Kidney glomerular epithelial cell (primary cell): ENCODE measurements around the gene GPC5.
"Not testable (repeated sequence)": the region's sequence is repeated elsewhere in the genome, so short reads cannot be mapped to it uniquely, and the experiment has no call there.

Experiments used
- DNase-seq: peaks from one replicate; lab custom pipeline; 2025; lab: John Stamatoyannopoulos, UW

Gene GPC5

DNA sequence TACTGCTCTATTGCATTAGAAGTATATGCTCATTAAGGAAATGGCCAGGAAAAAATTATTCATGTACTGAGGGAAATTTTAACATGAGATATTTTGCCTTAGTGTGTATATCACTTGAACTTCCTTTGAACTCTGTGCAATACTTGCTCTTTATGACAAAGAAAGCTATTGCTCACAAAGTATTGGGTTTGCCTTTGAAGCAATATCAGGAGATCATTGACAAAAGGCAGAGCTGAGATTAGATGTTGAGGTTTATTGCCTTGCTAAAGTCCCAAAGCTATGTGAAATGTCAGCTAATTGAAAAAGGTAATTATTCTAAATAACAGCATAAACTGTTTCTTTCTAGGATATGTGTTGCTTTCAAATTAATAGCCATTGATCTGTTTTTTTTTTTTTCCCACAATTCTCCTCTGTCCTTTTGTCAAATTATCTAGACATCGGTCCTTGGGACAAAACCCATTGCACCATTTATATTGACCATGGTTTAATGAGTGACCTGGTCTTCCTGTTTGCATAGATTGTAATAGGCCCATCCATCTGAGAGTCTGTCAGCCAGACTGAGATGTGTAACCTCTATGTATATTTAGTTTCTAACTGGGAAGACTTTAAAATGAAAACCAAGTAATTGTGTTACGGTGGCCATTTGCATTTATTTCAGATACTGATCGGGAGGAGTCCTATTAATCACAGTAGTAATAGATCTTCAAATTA is 1075.5 kb downstream of the GPC5 start:
- DNase-seq, result no peak

GRCh38 chr13:92480387-92480786 is 1082.0 kb downstream of the GPC5 start:
- DNase-seq, result no peak

DNA sequence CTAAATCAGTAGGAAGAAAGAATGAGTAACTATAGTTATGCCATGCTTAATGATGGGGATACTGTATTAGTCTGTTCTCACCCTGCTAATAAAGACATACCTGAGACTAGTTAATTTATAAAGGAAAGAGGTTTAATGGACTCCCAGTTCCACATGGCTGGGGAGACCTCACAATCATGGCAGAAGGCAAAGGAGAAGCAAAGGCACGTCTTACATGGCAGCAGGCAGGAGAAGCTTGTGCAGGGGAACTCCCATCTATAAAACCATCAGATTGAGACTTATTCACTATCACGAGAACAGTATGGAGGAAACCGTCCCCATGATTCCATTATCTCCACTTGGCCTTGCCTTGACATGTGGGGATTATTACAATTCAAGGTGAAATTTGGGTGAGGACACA is 1084.4 kb downstream of the GPC5 start:
- DNase-seq, result not testable (repeated sequence)

- DNase-seq, result no peak
These were observed 1085.5 kb downstream of the GPC5 start for GRCh38 chr13:92483894-92484293.

DNA sequence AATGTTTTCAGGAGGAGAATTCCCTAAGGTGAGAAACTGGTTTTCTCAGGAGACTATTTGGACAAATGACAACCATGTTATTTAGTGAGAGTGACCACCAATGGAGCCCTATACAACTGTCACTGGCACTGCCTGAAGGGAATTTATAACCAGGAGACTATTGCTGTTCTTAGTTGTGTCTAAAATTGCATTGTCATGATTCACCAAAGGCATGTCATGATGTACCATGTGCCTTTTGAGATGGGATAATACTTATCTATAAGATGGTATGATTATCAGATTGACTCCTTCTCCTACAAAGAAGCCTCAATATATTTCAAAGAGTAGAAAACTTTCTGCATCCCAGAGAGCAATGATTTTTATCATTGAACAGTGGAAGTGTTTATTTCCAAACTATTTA is 1088.8 kb downstream of the GPC5 start:
- no peak for DNase-seq

GRCh38 chr13:92488249-92488852 is 1089.9 kb downstream of the GPC5 start:
- no peak for DNase-seq

- no peak for DNase-seq
These were observed 1093.4 kb downstream of the GPC5 start for GRCh38 chr13:92491839-92492238.

- no peak for DNase-seq
These were observed 1096.5 kb downstream of the GPC5 start for GRCh38 chr13:92494915-92495314.

- DNase-seq, result no peak
These were observed 1101.8 kb downstream of the GPC5 start for GRCh38 chr13:92500192-92500591.

DNA sequence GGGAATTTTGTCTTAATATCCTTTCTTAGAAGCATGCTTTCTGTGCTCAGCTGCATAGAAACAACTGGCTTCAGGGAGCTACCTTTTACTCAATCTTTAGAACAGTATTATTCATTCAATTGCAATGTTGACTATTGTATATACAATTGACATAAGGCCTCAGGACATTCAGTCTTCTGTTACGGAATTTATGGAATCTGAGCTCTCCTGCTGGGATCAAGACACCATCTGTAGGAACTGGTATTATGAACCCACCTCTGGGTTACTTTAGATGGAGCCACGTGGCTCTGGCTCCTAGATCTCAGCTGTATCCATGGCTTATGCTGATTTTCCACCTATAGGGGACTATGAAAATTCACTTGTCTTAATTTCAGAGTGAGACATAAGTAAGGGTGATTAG is 1112.0 kb downstream of the GPC5 start:
- peak; percentile 17 for DNase-seq

- DNase-seq, result no peak
These were observed 1114.4 kb downstream of the GPC5 start for GRCh38 chr13:92512852-92513251.

- DNase-seq, result no peak
These were observed 1115.3 kb downstream of the GPC5 start for GRCh38 chr13:92513672-92514071.

DNA sequence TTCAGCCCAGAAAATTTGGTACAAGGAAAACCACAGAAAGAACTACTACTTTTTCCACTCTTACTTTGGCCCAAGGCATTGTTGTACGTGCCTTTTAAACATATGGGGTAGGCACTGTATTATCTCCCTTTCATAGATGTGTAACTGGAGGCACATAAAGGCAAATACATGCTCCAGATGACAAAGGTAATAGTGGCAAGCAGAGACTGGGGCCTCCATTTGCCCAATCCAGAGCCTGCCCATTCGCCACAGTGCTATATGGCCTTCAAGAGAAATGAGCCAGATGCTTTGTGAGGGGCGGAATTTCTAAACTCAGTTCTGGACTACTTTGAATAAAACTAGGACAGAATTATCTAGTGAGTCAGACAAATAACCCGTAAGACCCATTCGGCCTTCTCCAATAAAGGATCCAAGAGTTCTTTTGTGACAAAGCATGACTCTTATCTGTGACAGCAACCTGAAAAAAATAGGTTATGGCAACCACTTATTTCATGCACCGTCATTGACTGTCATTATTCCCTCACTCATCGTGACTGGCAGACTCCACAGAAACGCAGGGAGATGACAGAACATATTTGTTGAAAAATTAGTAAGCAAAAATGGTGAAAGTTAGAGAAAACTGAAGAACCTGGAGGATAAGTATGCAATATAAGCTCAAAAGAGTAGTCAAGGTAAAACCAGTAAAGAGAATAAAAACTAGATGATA is 1116.2 kb downstream of the GPC5 start:
- DNase-seq, result no peak

DNA sequence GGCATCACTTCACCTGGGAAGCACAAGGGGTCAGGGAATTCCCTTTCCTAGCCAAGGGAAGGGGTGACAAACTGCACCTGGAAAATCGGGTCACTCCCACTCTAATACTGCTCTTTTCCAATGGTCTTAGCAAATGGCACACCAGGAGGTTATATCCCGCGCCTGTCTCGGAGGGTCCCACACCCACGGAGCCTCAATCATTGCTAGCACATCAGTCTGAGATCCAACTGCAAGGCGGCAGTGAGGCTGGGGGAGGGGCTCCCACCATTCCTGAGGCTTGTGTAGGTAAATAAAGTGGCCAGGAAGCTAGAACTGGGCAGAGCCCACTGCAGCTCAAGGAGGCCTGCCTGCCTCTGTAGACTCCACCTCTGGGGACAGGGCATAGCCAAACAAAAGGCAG is 1118.5 kb downstream of the GPC5 start:
- not testable (repeated sequence) for DNase-seq

- not testable (repeated sequence) for DNase-seq
These were observed 1120.2 kb downstream of the GPC5 start for GRCh38 chr13:92518622-92519021.

- DNase-seq, result no peak
These were observed 1131.9 kb downstream of the GPC5 start for GRCh38 chr13:92530364-92530763.

- DNase-seq, result no peak
These were observed 1137.0 kb downstream of the GPC5 start for GRCh38 chr13:92535222-92536006.

DNA sequence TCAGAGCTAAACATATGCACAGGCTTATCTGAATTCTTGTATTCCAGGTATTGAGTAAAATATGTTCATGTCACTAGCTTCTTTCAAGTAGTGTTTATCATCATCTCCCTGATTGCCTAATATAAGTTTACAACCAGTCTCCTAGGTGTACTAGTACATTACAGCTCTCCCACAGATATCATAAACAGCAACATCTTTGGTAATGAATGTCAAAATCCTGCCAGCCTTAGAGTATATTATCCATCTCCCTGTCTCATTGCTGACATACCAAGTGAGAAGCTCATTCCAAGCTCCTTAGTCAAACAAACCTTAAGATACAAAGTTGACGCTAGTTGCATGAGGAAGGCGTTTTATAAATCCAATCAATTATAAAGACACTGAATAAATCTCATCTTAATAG is 1139.0 kb downstream of the GPC5 start:
- no peak for DNase-seq

DNA sequence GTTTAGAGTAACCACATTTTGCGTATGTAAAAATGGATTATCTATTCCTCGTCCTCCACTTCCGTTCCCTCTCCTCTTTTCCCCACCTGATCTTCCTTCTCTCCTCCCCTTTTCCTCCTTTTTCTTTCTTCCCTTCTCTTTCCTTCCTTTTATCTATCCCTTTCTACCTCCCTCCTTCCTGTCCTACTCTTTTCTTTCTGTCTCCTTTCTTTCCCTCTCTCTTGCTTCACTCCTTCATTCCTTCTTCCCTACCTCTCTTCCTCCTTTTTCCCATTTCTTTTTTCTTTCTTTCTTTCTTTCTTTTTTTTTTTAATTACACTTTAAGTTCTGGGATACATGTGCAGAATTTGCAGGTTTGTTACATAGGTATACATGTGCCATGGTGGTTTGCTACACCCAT is 1139.7 kb downstream of the GPC5 start:
- no peak for DNase-seq

DNA sequence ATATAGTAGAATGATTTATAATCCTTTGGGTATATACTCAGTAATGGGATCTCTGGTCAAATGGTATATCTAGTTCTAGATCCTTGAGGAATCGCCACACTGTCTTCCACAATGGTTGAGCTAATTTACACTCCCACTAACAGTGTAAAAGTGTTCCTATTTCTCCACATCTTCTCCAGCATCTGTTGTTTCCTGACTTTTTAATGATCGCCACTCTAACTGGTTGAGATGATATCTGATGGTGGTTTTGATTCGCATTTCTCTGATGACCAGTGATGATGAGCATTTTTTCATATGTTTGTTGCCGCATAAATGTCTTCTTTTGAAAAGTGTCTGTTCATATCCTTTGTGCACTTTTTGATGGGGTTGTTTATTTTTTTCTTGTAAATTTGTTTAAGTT is 1140.7 kb downstream of the GPC5 start:
- DNase-seq, result not testable (repeated sequence)

DNA sequence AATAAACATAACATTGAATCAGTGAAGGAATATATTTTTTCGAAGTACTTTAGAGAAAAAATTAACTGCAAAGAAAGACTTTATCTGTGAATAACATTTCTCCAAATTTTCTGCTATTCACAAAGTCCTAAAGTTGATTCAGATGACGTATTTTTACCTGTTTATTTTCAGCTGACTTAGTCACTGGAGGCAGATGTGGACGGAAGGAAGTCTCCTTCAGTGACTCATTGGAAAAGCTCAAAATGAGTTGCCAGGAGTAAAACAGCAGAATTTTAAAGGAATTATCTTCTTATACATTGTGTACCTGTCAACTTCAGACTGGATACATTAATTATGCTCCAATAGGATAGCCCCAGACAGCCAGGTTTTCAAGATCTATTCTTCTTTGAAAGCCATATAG is 1148.8 kb downstream of the GPC5 start:
- DNase-seq, result no peak

- no peak for DNase-seq
These were observed 1150.9 kb downstream of the GPC5 start for GRCh38 chr13:92549276-92549675.
